SK-N-MC (cell line): ENCODE data around the gene FGD6.

Experiments used
- DNase-seq: peaks from one replicate; pipeline ENCODE4 v3.0.0-alpha.2; 2011; ENCODE audit warnings: low read depth, low spot score
- H3K27ac ChIP-seq: fragments of 200-600 bp; sonication (generic); 2 replicates; pipeline ENCODE4 v1.5.1; 2016; ENCODE audit warnings: mixed run types
- H3K36me3 ChIP-seq: fragments of 200-600 bp; sonication (generic); 2 replicates; pipeline ENCODE4 v1.6.1; 2017; ENCODE audit warnings: antibody characterized with exemption, low read length, mixed read lengths; ENCODE audit not compliant: insufficient read depth
- H3K4me3 ChIP-seq: fragments of 200-600 bp; sonication (generic); 2 replicates; pipeline ENCODE4 v1.5.1; 2016
- H3K9ac ChIP-seq: fragments of 200-600 bp; sonication (generic); 2 replicates; pipeline ENCODE4 v1.8.0; 2017; ENCODE audit warnings: mixed run types, mixed read lengths; ENCODE audit not compliant: insufficient read length
- H3K9me3 ChIP-seq: fragments of 200-600 bp; sonication (generic); 2 replicates; pipeline ENCODE4 v1.6.1; 2017; ENCODE audit warnings: low read depth, mild to moderate bottlenecking, antibody characterized with exemption, low read length, moderate library complexity, mixed read lengths
- EZH2 ChIP-seq: fragments of 200-600 bp; sonication (generic); IDR thresholded peaks from one replicate; pipeline ENCODE4 v1.6.1; 2017; ENCODE audit warnings: antibody characterized with exemption
- FOXP2 ChIP-seq: optimal IDR thresholded peaks from 2 replicates; pipeline ENCODE3; 2011; ENCODE audit warnings: mild to moderate bottlenecking, moderate library complexity; ENCODE audit not compliant: insufficient read depth; ENCODE audit errors: extremely low read length, control extremely low read depth
- POLR2AphosphoS5 ChIP-seq: IDR thresholded peaks from 2 replicates; pipeline ENCODE4 v1.6.1; 2012; ENCODE audit warnings: mild to moderate bottlenecking, low read depth, low read length, borderline replicate concordance

The FGD6 gene

GRCh38 chr12:95227818-95228356 is 10.6 kb upstream of the FGD6 start:
- Histone ChIP-seq H3K36me3 (peaks cover 22% of the 10 kb centered on the region), H3K9ac (no peak overlapping the region), H3K27ac (no peak overlapping the region), H3K4me3 (no peak overlapping the region), H3K9me3 (no peaks in the 10 kb centered on the region)
- TF ChIP-seq POLR2AphosphoS5 (no peak), EZH2 (no peak), FOXP2 (no peak)
- DNase-seq: no peak

GRCh38 chr12:95225645-95226212 is 8.5 kb upstream of the FGD6 start:
- Histone ChIP-seq H3K27ac (peak overlapping the region; percentile 51; the same call in 1 of the 2 replicates), H3K9me3 (no peaks in the 10 kb centered on the region), H3K4me3 (no peak overlapping the region), H3K36me3 (peaks cover 19% of the 10 kb centered on the region), H3K9ac (no peak overlapping the region)
- no peak for DNase-seq
- TF ChIP-seq POLR2AphosphoS5 (no peak), FOXP2 (no peak), EZH2 (no peak)

- no peaks in the 10 kb centered on the region for H3K9me3 ChIP-seq
- H3K36me3 ChIP-seq: peaks cover 29% of the 10 kb centered on the region
- peak overlapping the region; percentile 69 for H3K27ac ChIP-seq
- H3K4me3 ChIP-seq: no peak overlapping the region
- no peak for DNase-seq
- no peak for TF ChIP-seq POLR2AphosphoS5
- TF ChIP-seq EZH2: no peak
- no peak for TF ChIP-seq FOXP2
- H3K9ac ChIP-seq: no peak overlapping the region
Observed at GRCh38 chr12:95224202-95225170, 7.2 kb upstream of the FGD6 start.

GRCh38 chr12:95220726-95221125 is 3.5 kb upstream of the FGD6 start:
- H3K9ac ChIP-seq: no peak overlapping the region
- no peaks in the 10 kb centered on the region for H3K9me3 ChIP-seq
- no peak for TF ChIP-seq FOXP2
- no peak for TF ChIP-seq EZH2
- no peak for TF ChIP-seq POLR2AphosphoS5
- H3K4me3 ChIP-seq: no peak overlapping the region
- no peak overlapping the region for H3K27ac ChIP-seq
- no peak for DNase-seq
- peaks cover 29% of the 10 kb centered on the region for H3K36me3 ChIP-seq

- H3K9me3 ChIP-seq: no peaks in the 10 kb centered on the region
- H3K9ac ChIP-seq: no peak overlapping the region
- H3K27ac ChIP-seq: no peak overlapping the region
- TF ChIP-seq FOXP2 (no peak), POLR2AphosphoS5 (no peak), EZH2 (no peak)
- DNase-seq: no peak
- peak overlapping the region; percentile 99 for H3K4me3 ChIP-seq
- peaks cover 29% of the 10 kb centered on the region for H3K36me3 ChIP-seq
Observed at GRCh38 chr12:95220190-95220589, 2.9 kb upstream of the FGD6 start.

- peak overlapping the region; percentile 93 for H3K9ac ChIP-seq
- DNase-seq: no peak
- peak overlapping the region; percentile 87 for H3K27ac ChIP-seq
- no peaks in the 10 kb centered on the region for H3K9me3 ChIP-seq
- TF ChIP-seq EZH2 (no peak), FOXP2 (no peak), POLR2AphosphoS5 (no peak)
- H3K36me3 ChIP-seq: peaks cover 14% of the 10 kb centered on the region
- peak overlapping the region; percentile 99 for H3K4me3 ChIP-seq
Observed at GRCh38 chr12:95218150-95219133, 1.2 kb upstream of the FGD6 start.

- TF ChIP-seq POLR2AphosphoS5: no peak
- no peak for TF ChIP-seq EZH2
- no peak for TF ChIP-seq FOXP2
- Histone ChIP-seq H3K9ac (peak overlapping the region; percentile 83), H3K27ac (peak overlapping the region; percentile 76; the same call in 1 of the 2 replicates), H3K36me3 (peaks cover 14% of the 10 kb centered on the region), H3K9me3 (no peaks in the 10 kb centered on the region), H3K4me3 (peak overlapping the region; percentile 99)
- no peak for DNase-seq
Observed at GRCh38 chr12:95216711-95217376, 423 bp downstream of the FGD6 start.
